A549 (cell line): ENCODE data around the gene PECR. TPM values are rescaled to one million over a fixed set of nuclear protein-coding genes. Genes with fewer than 3 reads are reported as not detected.

Experiments
- ATAC-seq, 2 experiments: fragments of 200-7000 bp in 1 of 2; fragments of >200 bp in 1 of 2; cut with Nextera tagmentation in 1 of 2; cut with Tn5 transposase in 1 of 2; 3 replicates each; pipeline versions ENCODE4 v1.8.0 to v1.9.1; 2018 to 2020; ENCODE audit warnings: mild to moderate bottlenecking in 1 of 2, moderate library complexity in 1 of 2
- CTCF ChIA-PET: fragments of 300-600 bp; sonication (Branson Sonifier 250); formaldehyde crosslinking; extraction: SDS; loops from one replicate; lab custom pipeline; 2021; ENCODE audit warnings: antibody characterized with exemption, inconsistent platforms; lab: Yijun Ruan, JAX
- POLR2A ChIA-PET: fragments of 350-600 bp; formaldehyde crosslinking; extraction: SDS; loops from one replicate; lab custom pipeline; 2021; ENCODE audit warnings: antibody characterized with exemption, inconsistent platforms; lab: Yijun Ruan, JAX
- DNase-seq, 2 experiments: peaks; one replicate each; pipeline versions ENCODE4 v3.0.0 to v3.0.0-alpha.2; 2011 to 2016; ENCODE audit warnings: low read depth in 1 of 2, low spot score in 1 of 2
- FAIRE-seq: peaks from 2 replicates; lab custom pipeline; 2011; peaks lifted over from hg19 to GRCh38; lab: Jason Lieb, UNC
- H3K27ac ChIP-seq, 2 experiments: fragments of >200 bp; sonication (Bioruptor Twin); formaldehyde crosslinking; 3 replicates each; pipeline ENCODE4 v1.5.1; 2016 to 2017
- H3K4me1 ChIP-seq: fragments of >200 bp; sonication (Bioruptor Twin); formaldehyde crosslinking; 3 replicates; pipeline ENCODE4 v1.6.1; 2016
- H3K4me2 ChIP-seq: fragments of >200 bp; sonication (Bioruptor Twin); formaldehyde crosslinking; 3 replicates; pipeline ENCODE4 v1.6.1; 2016
- H3K4me3 ChIP-seq: fragments of >200 bp; sonication (Bioruptor Twin); formaldehyde crosslinking; 3 replicates; pipeline ENCODE4 v1.5.1; 2016
- H3K9me3 ChIP-seq: fragments of >200 bp; sonication (Bioruptor Twin); formaldehyde crosslinking; 3 replicates; pipeline ENCODE4 v1.6.1; 2016
- CBX2 ChIP-seq: fragments of 200-600 bp; sonication (generic); IDR thresholded peaks from 2 replicates; pipeline ENCODE4 v1.6.1; 2016; ENCODE audit warnings: low read depth, mild to moderate bottlenecking, borderline replicate concordance
- CEBPB ChIP-seq, 2 experiments: fragments of >200 bp in 1 of 2; sonication (Bioruptor Twin) in 1 of 2; formaldehyde crosslinking in 1 of 2; IDR thresholded peaks; 2 replicates each; pipeline ENCODE4 v1.6.1; 2012 to 2016
- CTCF ChIP-seq: fragments of >200 bp; sonication (Bioruptor Twin); formaldehyde crosslinking; IDR thresholded peaks from 3 replicates; pipeline ENCODE4 v1.5.1; 2016
- EHF ChIP-seq: fragments of 250-450 bp; sonication (Bioruptor Pico); IDR thresholded peaks from 2 replicates; pipeline ENCODE4 v1.5.0; 2020; ENCODE audit warnings: mild to moderate bottlenecking
- FOSB ChIP-seq: fragments of 250-450 bp; sonication (Bioruptor Pico); IDR thresholded peaks from 2 replicates; pipeline ENCODE4 v1.5.0; 2020; ENCODE audit warnings: mild to moderate bottlenecking, moderate library complexity
- FOSL2 ChIP-seq, 2 experiments: fragments of 450-650 bp in 1 of 2; fragments of >200 bp in 1 of 2; sonication (Bioruptor Twin) in 1 of 2; formaldehyde crosslinking; IDR thresholded peaks; 2 replicates each; pipeline versions ENCODE4 v1.5.0 to v1.6.1; 2016 to 2020; ENCODE audit warnings: mild to moderate bottlenecking in 1 of 2, moderate library complexity in 1 of 2
- HDAC2 ChIP-seq: fragments of 200-600 bp; sonication (generic); IDR thresholded peaks from 2 replicates; pipeline ENCODE4 v1.6.1; 2016
- HOXB13 ChIP-seq: fragments of 250-450 bp; sonication (Bioruptor Pico); IDR thresholded peaks from 2 replicates; pipeline ENCODE4 v1.5.0; 2020; ENCODE audit warnings: low read depth, mild to moderate bottlenecking, moderate library complexity
- HOXB5 ChIP-seq: fragments of 250-450 bp; sonication (Bioruptor Pico); IDR thresholded peaks from 2 replicates; pipeline ENCODE4 v1.5.0; 2020; ENCODE audit warnings: mild to moderate bottlenecking, moderate library complexity
- JUNB ChIP-seq: fragments of >200 bp; sonication (Bioruptor Twin); formaldehyde crosslinking; IDR thresholded peaks from 2 replicates; pipeline ENCODE4 v1.6.1; 2016
- KDM5A ChIP-seq: fragments of 200-600 bp; sonication (generic); IDR thresholded peaks from 2 replicates; pipeline ENCODE4 v1.6.1; 2016; ENCODE audit warnings: antibody characterized with exemption, mild to moderate bottlenecking
- MAZ ChIP-seq: fragments of 150-350 bp; IDR thresholded peaks from 2 replicates; pipeline ENCODE4 v1.6.1; 2014; ENCODE audit warnings: antibody characterized with exemption, low read depth, low read length, borderline replicate concordance
- NR3C1 ChIP-seq: fragments of >200 bp; sonication (Bioruptor Twin); formaldehyde crosslinking; IDR thresholded peaks from 3 replicates; pipeline ENCODE4 v1.6.1; 2017
- PBX3 ChIP-seq: IDR thresholded peaks from 2 replicates; pipeline ENCODE4 v1.6.1; 2012
- RAD21 ChIP-seq, 2 experiments: fragments of >200 bp in 1 of 2; sonication (Bioruptor Twin) in 1 of 2; formaldehyde crosslinking in 1 of 2; IDR thresholded peaks in 1 of 2; conservative IDR thresholded peaks in 1 of 2; 2 replicates in 1 of 2; 3 replicates in 1 of 2; pipeline ENCODE4 v1.6.1; 2012 to 2018; ENCODE audit warnings: inconsistent platforms in 1 of 2
- RCOR1 ChIP-seq: fragments of 150-350 bp; IDR thresholded peaks from 2 replicates; pipeline ENCODE4 v1.6.1; 2014; ENCODE audit warnings: antibody characterized with exemption, low read length, low read depth
- RFX5 ChIP-seq: fragments of 450-650 bp; IDR thresholded peaks from 2 replicates; pipeline ENCODE4 v1.7.1; 2014; ENCODE audit warnings: antibody characterized with exemption, mild to moderate bottlenecking, moderate library complexity
- RNF2 ChIP-seq: fragments of 200-600 bp; sonication (generic); IDR thresholded peaks from 2 replicates; pipeline ENCODE4 v1.6.1; 2016; ENCODE audit warnings: low read depth, mild to moderate bottlenecking, antibody characterized with exemption, moderate library complexity, borderline replicate concordance
- SMC3 ChIP-seq: fragments of >200 bp; sonication (Bioruptor Twin); formaldehyde crosslinking; IDR thresholded peaks from 3 replicates; pipeline ENCODE4 v1.6.1; 2018; ENCODE audit warnings: inconsistent platforms
- TFCP2L1 ChIP-seq: fragments of 250-450 bp; sonication (Bioruptor Pico); IDR thresholded peaks from 2 replicates; pipeline ENCODE4 v1.5.0; 2021; ENCODE audit warnings: mild to moderate bottlenecking
- TP53 ChIP-seq: fragments of 250-450 bp; sonication (Bioruptor Pico); IDR thresholded peaks from 2 replicates; pipeline ENCODE4 v1.5.0; 2021; ENCODE audit warnings: mild to moderate bottlenecking, moderate library complexity
- ZFP36 ChIP-seq: fragments of 450-650 bp; IDR thresholded peaks from 2 replicates; pipeline ENCODE4 v1.6.1; 2014; ENCODE audit warnings: borderline replicate concordance; ENCODE audit not compliant: partially characterized antibody
- ZSCAN20 ChIP-seq: fragments of 250-450 bp; sonication (Bioruptor Pico); IDR thresholded peaks from 2 replicates; pipeline ENCODE4 v1.8.0; 2022; ENCODE audit warnings: mild to moderate bottlenecking, moderate library complexity
- WGBS: methylation state at CpG from one replicate; pipeline ENCODE4 v1.1.6; 2017; ENCODE audit errors: missing lambda C conversion rate; 5-methylcytosine and 5-hydroxymethylcytosine counted together
- polyA plus RNA-seq, 4 experiments: library from polyadenylated mRNA; depleted of rRNA in 3 of 4; stranded (reverse); fragments of >200 nt; fragmentation: RNase III in 1 of 4; extraction: RNeasy Plus Mini Kit Qiagen cat#74134 plus additional on column Dnase treatment in 1 of 4; gene quantifications; 2 replicates in 3 of 4; 3 replicates in 1 of 4; pipeline ENCODE4 v1.2.3, GENCODE V29; 2011 to 2017
- TF ChIP-seq, protein P1 (sequence below): fragments of 450-650 bp; IDR thresholded peaks from 2 replicates; pipeline ENCODE4 v1.6.1; 2014; ENCODE audit warnings: antibody characterized with exemption

PECR gene
- polyA plus RNA-seq, 2 of the 4 experiments (the other 2 are of a cell fraction) = 16.8 to 39.9 TPM

DNA sequence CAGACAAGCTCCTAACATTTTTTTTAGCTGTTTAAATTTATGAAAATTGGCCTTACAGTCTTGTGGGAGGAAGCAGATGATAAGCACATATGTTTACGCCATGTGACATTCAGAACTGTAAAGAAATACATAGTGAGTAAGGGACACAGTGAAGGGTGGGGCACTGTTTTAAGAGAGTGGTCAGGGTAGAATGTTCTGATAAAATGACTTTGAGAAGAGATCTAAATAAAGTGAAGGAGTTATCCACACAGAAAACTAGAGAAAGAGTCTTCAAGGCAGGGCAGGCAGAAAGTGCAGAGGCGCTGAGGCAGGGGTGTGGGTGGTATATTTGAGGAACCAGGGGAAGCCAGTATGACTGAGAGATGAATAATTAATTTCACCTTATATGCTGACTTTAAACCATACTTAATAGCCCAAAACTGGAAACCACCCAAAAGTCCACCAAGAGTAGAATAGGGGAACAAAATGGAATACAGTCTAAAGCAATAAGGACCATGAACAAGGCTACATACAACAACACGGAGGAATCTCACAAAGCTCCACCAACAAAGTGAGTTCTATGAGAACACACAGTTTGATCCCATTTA, 76.8 kb downstream of the PECR start (continued):
- no peak for TF ChIP-seq PBX3
- TF ChIP-seq HDAC2 = no peak
- no peak for TF ChIP-seq FOSB (CRISPR knock-in tag)
- TF ChIP-seq CTCF = no peak
- TF ChIP-seq ZSCAN20 = no peak

- no peak for ATAC-seq
- no peak overlapping the region for H3K4me2 ChIP-seq
Measured at GRCh38 chr2:216003876-216004696, 77.5 kb downstream of the PECR start.

DNA sequence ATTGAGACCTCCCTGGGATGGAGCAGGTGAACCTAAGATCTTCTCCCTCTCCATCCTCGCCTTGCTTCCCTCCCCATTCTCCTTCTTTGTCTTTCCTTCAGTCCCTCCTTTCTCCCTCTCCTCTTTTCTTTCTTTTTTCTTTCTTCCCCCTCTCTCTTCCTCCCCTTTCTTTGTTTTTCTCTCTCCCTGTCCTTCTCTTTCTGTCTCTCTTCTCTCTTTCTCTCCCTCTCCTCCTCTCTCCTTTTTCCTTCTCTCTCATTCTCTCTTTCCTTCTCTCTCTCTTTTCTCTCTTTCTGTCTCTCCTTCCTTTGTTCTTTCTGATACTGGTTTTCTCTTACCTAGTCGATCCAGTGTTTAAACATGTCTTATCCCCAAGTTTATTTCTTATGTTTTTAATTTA, 78.9 kb downstream of the PECR start:
- no peak overlapping the region for H3K27ac ChIP-seq
- no peak for DNase-seq
- no peak for TF ChIP-seq RFX5
- TF ChIP-seq, protein P1, sequence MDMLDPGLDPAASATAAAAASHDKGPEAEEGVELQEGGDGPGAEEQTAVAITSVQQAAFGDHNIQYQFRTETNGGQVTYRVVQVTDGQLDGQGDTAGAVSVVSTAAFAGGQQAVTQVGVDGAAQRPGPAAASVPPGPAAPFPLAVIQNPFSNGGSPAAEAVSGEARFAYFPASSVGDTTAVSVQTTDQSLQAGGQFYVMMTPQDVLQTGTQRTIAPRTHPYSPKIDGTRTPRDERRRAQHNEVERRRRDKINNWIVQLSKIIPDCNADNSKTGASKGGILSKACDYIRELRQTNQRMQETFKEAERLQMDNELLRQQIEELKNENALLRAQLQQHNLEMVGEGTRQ = no peak
- TF ChIP-seq HOXB13 (CRISPR knock-in tag) = no peak
- TF ChIP-seq, all 56 proteins: peak for 0
- Histone ChIP-seq H3K4me1 (peaks cover 14% of the 10 kb centered on the region), H3K9me3 (no peaks in the 10 kb centered on the region), H3K4me3 (no peak overlapping the region), H3K4me2 (no peak overlapping the region)
- POLR2A ChIA-PET = no interaction called here
- CTCF ChIA-PET = interaction anchor here (0.6 kb wide), 1 partner anchor 52 kb away, joined by 3 read pairs; no protein-coding TSS in a partner anchor
- ATAC-seq (no peak), FAIRE-seq (no peak)
- WGBS = 72% methylated on average over 2 of the region's 2 CpGs

More at GRCh38 chr2:216003876-216004696, 77.5 kb downstream of the PECR start:
- DNase-seq (no peak), FAIRE-seq (no peak)
- H3K27ac ChIP-seq = no peak overlapping the region
- POLR2A ChIA-PET = no interaction called here
- TF ChIP-seq RCOR1 (no peak), RNF2 (no peak), TP53 (no peak), TFCP2L1 (no peak), NR3C1 (no peak), FOSL2 (IDR thresholded peaks at IDR 0.05) (no peak), FOSL2 (CRISPR knock-in tag; IDR thresholded peaks at IDR 0.05) (no peak), KDM5A (no peak), CEBPB (IDR thresholded peaks at IDR 0.05) (no peak), RAD21 (conservative IDR thresholded peaks at IDR 0.05 in 1 of 2, IDR thresholded peaks at IDR 0.05 in 1 of 2) (no peak), HOXB5 (CRISPR knock-in tag) (no peak), EHF (no peak), SMC3 (no peak), MAZ (no peak), ZFP36 (no peak), JUNB (no peak), CBX2 (no peak)
- TF ChIP-seq, all 56 proteins: peak for 0
- Histone ChIP-seq H3K4me1 (peaks cover 14% of the 10 kb centered on the region), H3K4me3 (no peak overlapping the region), H3K9me3 (no peaks in the 10 kb centered on the region)
- CTCF ChIA-PET = interaction anchor here (0.6 to 1.7 kb wide), 3 partner anchors 54 to 1905 kb away, joined by 4 to 5 read pairs (median 4); no protein-coding TSS in a partner anchor
- 88% methylated on average over 6 of the region's 6 CpGs for WGBS
